Duodenal mucosa (tissue), 2 donors: Measurements from ENCODE around the gene GNB3.
A peak's percentile ranks its signal among the peaks of the same experiment; 100 is the strongest.
"Not testable (repeated sequence)": the region's sequence is repeated elsewhere in the genome, so short reads cannot be mapped to it uniquely, and the experiment has no call there.

ENCODE experiments used
- H3K27ac ChIP-seq: one replicate; pipeline ENCODE4 v1.7.0; 2013; ENCODE audit warnings: low read depth, low read length
- H3K27me3 ChIP-seq, 2 donors: one replicate each; pipeline ENCODE4 v1.7.0; 2013; ENCODE audit warnings: low read length in 2 of 2, control low read depth in 1 of 2; ENCODE audit not compliant: insufficient read depth in 2 of 2, control insufficient read depth in 1 of 2
- H3K36me3 ChIP-seq, 2 donors: one replicate each; pipeline ENCODE4 v1.7.0; 2013; ENCODE audit warnings: low read length in 2 of 2, control low read depth in 1 of 2; ENCODE audit not compliant: insufficient read depth in 2 of 2, control insufficient read depth in 1 of 2
- H3K4me1 ChIP-seq, 2 donors: one replicate each; pipeline ENCODE4 v1.7.0; 2013; ENCODE audit warnings: low read length in 2 of 2, control low read depth in 1 of 2; ENCODE audit not compliant: insufficient read depth in 2 of 2, control insufficient read depth in 1 of 2
- H3K4me3 ChIP-seq, 2 donors: one replicate each; pipeline ENCODE4 v1.7.0; 2013; ENCODE audit warnings: low read length in 2 of 2, low read depth in 1 of 2
- H3K9ac ChIP-seq, 2 donors: one replicate each; pipeline ENCODE4 v1.7.0; 2013; ENCODE audit warnings: low read length in 2 of 2, low read depth in 1 of 2
- H3K9me3 ChIP-seq, 2 donors: one replicate each; pipeline ENCODE4 v1.7.0; 2013; ENCODE audit warnings: low read length in 2 of 2, control low read depth in 1 of 2; ENCODE audit not compliant: control insufficient read depth in 1 of 2

The GNB3 gene

DNA sequence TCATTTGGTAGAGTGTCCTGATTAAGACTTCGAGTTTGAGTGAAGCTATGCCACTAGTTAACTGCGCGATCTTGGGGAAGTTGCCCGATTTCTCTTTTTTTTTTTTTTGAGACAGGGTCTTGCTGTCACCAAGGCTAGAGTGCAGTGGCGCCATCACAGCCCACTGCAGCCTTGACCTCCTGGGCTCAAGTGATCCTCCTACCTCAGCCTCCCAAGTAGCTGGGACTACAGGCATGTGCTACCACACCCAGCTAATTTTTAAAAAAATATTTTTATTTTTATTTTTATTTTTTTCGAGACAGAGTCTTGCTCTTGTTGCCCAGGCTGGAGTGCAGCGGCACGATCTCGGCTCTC, 33.3 kb downstream of the GNB3 start:
- not testable (repeated sequence) for H3K27ac ChIP-seq

DNA sequence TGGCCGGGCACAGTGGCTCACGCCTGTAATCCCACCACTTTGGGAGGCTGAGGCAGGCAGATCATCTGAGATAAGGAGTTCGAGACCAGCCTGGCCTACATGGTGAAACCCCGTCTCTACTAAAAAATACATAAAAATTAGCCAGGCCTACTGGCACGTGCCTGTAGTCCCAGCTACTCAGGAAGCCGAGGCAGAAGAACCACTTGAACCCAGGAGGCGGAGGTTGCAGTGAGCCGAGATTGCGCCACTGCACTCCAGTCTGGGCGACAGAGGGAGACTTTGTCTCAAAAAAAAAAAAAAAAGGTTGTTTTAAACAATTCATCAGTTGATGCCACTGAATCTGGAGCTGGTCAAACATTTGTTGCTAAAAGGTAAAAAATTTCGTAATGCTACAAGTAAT, 39.1 kb downstream of the GNB3 start:
- H3K4me3 ChIP-seq, H3K27ac ChIP-seq, H3K9me3 ChIP-seq, H3K27me3 ChIP-seq, H3K36me3 ChIP-seq, H3K4me1 ChIP-seq, H3K9ac ChIP-seq: not testable (repeated sequence)

More for the DNA sequence above, 33.3 kb downstream of the GNB3 start:
- peak overlapping the region; percentile 75 to 76 for H3K4me3 ChIP-seq
- H3K9me3 ChIP-seq, H3K27me3 ChIP-seq: not testable (repeated sequence)
- H3K4me1 ChIP-seq: peaks cover 31 to 39% of the 10 kb centered on the region in 2 donors
- peaks cover 15 to 20% of the 10 kb centered on the region in 2 donors for H3K36me3 ChIP-seq
- H3K9ac ChIP-seq: peak overlapping the region; percentile 63 to 66

GRCh38 chr12:6883252-6883651, 42.5 kb downstream of the GNB3 start:
- Histone ChIP-seq H3K9me3 (no peaks in the 10 kb centered on the region), H3K9ac (no peak overlapping the region), H3K4me1 (no peaks in the 10 kb centered on the region), H3K4me3 (no peak overlapping the region), H3K27ac (no peak overlapping the region), H3K36me3 (peaks cover 0 to 8% of the 10 kb centered on the region in 2 donors), H3K27me3 (no peaks in the 10 kb centered on the region)

DNA sequence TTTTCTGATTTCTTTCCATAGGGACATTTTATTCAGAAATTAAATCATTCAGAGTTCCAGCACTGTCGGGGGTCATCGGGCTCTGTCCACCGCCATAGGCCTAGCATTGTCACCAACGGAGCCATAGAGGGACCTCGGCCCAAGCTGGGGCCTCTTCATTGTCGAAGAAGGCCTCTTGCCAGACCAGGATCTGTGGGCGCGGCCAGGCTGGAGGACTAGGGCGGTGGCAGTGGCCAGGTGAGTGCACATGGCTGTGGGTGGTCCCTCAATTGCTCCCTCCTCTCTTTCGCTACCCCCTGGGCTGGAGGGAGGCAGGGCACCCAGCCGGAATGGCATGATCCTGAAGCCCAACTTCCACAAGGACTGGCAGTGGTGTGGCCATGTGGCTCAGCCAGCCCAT, 43.0 kb downstream of the GNB3 start:
- no peaks in the 10 kb centered on the region for H3K9me3 ChIP-seq
- no peak overlapping the region for H3K9ac ChIP-seq
- H3K27ac ChIP-seq: no peak overlapping the region
- no peaks in the 10 kb centered on the region for H3K27me3 ChIP-seq
- H3K4me3 ChIP-seq: no peak overlapping the region
- H3K4me1 ChIP-seq: no peaks in the 10 kb centered on the region
- peaks cover 0 to 8% of the 10 kb centered on the region in 2 donors for H3K36me3 ChIP-seq

GRCh38 chr12:6884539-6884938, 43.8 kb downstream of the GNB3 start:
- Histone ChIP-seq H3K9ac (no peak overlapping the region), H3K9me3 (no peaks in the 10 kb centered on the region), H3K27ac (no peak overlapping the region), H3K4me1 (no peaks in the 10 kb centered on the region), H3K4me3 (no peak overlapping the region), H3K27me3 (no peaks in the 10 kb centered on the region), H3K36me3 (peaks cover 0 to 8% of the 10 kb centered on the region in 2 donors)

- H3K27me3 ChIP-seq, H3K9ac ChIP-seq, H3K4me3 ChIP-seq, H3K4me1 ChIP-seq, H3K36me3 ChIP-seq, H3K9me3 ChIP-seq, H3K27ac ChIP-seq: not testable (repeated sequence)
These were observed 45.7 kb downstream of the GNB3 start for GRCh38 chr12:6886206-6886999.

GRCh38 chr12:6887460-6887859, 46.7 kb downstream of the GNB3 start:
- Histone ChIP-seq H3K4me3 (no peak overlapping the region), H3K4me1 (peaks cover 9 to 11% of the 10 kb centered on the region in 2 donors), H3K36me3 (peaks cover 0 to 8% of the 10 kb centered on the region in 2 donors), H3K27ac (no peak overlapping the region), H3K9ac (no peak overlapping the region), H3K9me3 (no peaks in the 10 kb centered on the region), H3K27me3 (no peaks in the 10 kb centered on the region)

DNA sequence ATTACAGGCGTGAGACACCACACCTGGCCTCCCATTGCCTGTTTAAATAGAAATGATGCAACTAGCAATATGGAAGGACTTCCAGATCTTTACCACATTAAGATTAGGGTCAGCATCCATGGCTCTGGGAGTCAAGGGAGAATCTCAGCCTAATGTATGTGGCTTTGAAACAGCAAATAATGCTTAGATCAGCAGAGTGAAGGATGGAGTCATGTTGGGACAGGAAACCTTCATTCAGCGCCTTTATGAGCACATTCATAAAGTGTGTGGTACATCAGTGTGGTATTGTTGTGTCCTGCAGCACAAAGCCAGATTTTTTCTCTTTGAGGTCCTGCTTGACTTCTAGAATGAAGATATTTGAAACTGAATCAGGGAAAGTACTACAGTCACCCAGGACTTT, 47.6 kb downstream of the GNB3 start:
- H3K36me3 ChIP-seq: peaks cover 0 to 8% of the 10 kb centered on the region in 2 donors
- no peak overlapping the region for H3K27ac ChIP-seq
- H3K27me3 ChIP-seq: no peaks in the 10 kb centered on the region
- H3K4me1 ChIP-seq: peaks cover 9 to 11% of the 10 kb centered on the region in 2 donors
- H3K4me3 ChIP-seq: no peak overlapping the region
- no peaks in the 10 kb centered on the region for H3K9me3 ChIP-seq
- H3K9ac ChIP-seq: no peak overlapping the region

DNA sequence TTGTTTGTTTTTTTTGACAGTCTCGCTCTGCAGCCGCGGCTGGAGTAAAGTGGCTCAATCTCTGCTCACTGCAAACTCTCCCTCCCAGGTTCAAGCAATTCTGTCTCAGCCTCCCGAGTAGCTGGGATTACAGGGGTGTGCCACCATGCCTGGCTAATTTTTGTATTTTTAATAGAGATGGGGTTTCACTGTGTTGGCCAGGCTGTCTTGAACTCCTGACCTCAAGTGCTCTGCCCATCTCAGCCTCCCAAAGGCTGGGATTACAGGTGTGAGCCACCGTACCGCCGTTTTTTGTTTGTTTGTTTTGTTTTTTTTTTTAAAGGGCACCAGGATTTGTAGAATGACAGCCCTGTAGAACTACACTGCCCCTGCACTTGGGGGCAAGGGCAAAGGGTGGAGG, 48.1 kb downstream of the GNB3 start:
- not testable (repeated sequence) for H3K9ac ChIP-seq, H3K4me3 ChIP-seq, H3K9me3 ChIP-seq, H3K27me3 ChIP-seq, H3K36me3 ChIP-seq, H3K27ac ChIP-seq
- H3K4me1 ChIP-seq: peaks cover 9 to 11% of the 10 kb centered on the region in 2 donors

DNA sequence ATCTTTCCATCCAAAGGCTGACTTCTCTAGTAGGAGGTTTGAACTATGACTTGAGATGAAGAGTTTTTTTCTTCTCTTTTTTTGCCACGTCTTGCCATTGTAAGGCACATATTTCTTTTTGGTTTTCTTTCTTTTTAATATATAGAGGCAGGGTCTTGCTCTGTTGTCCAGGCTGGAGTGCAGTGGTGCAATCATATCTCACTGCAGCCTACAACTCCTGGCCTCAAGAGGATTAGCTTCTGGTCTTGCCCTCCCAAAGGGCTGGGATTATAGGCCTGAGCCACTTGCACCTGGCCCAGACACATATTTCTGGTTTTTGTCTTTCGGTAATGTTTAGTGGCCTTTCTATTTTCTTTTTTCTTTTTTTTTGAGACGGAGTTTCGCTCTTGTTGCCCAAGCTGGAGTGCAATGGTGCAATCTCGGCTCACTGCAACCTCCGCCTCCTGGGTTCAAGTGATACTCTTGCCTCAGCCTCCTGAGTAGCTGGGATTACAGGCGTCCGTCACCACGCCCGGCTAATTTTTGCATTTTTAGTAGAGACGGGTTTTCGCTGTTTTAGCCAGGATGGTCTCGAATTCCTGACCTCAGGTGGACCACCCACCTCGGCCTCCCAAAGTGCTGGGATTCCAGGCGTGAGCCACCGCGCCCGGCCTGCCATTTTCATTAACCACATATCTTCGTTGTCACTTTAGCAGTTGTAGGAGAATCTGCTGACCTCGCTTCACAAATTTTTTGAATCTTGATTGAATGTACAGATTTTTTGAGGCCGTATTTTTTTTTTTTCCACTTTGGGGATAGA, 49.2 kb downstream of the GNB3 start:
- Histone ChIP-seq H3K4me1 (peaks cover 9 to 11% of the 10 kb centered on the region in 2 donors), H3K9ac (peak overlapping the region; percentile 65 to 84), H3K4me3 (peak overlapping the region in 1 of 2 donors; percentile 70)
- not testable (repeated sequence) for H3K27me3 ChIP-seq, H3K27ac ChIP-seq, H3K36me3 ChIP-seq, H3K9me3 ChIP-seq
